ENCODE data around the gene BTN2A1. TPM values are rescaled to one million over a fixed set of nuclear protein-coding genes. Genes with fewer than 3 reads are reported as not detected.
"Not testable (repeated sequence)": the region's sequence is repeated elsewhere in the genome, so short reads cannot be mapped to it uniquely, and the experiment has no call there.

The BTN2A1 gene
- total RNA-seq, 3 donors from 2014 or later = 12.1 to 15.9 (median 12.5) TPM

- peak overlapping the region; percentile 47 for H3K4me3 Mint-ChIP-seq
- ATAC-seq (peak; percentile 85 to 90), DNase-seq (no peak)
- H3K4me1 Mint-ChIP-seq (ENCODE audit: low read depth) = peaks cover 57% of the 10 kb centered on the region
- H3K9me3 Mint-ChIP-seq = no peaks in the 10 kb centered on the region
- H3K27me3 Mint-ChIP-seq (ENCODE audit: low read depth) = no peaks in the 10 kb centered on the region
- peaks cover 53% of the 10 kb centered on the region for H3K36me3 Mint-ChIP-seq (ENCODE audit: insufficient read depth)
Observed at GRCh38 chr6:26445934-26446667, 11.7 kb upstream of the BTN2A1 start.

GRCh38 chr6:26447257-26447656 is 10.5 kb upstream of the BTN2A1 start:
- DNase-seq (no peak), ATAC-seq (no peak)
- Mint-ChIP-seq H3K36me3 (ENCODE audit: insufficient read depth) (peaks cover 58% of the 10 kb centered on the region), H3K4me3 (no peak overlapping the region), H3K27me3 (ENCODE audit: low read depth) (no peaks in the 10 kb centered on the region), H3K4me1 (ENCODE audit: low read depth) (peaks cover 51% of the 10 kb centered on the region), H3K9me3 (no peaks in the 10 kb centered on the region)

- Mint-ChIP-seq H3K27me3 (ENCODE audit: low read depth) (no peaks in the 10 kb centered on the region), H3K36me3 (ENCODE audit: insufficient read depth) (peaks cover 45% of the 10 kb centered on the region), H3K4me1 (ENCODE audit: low read depth) (peaks cover 23% of the 10 kb centered on the region), H3K4me3 (no peak overlapping the region), H3K9me3 (no peaks in the 10 kb centered on the region)
- ATAC-seq = no peak
- no peak for DNase-seq
Observed at GRCh38 chr6:26450240-26450639, 7.5 kb upstream of the BTN2A1 start.

- Mint-ChIP-seq H3K4me3 (no peak overlapping the region), H3K36me3 (ENCODE audit: insufficient read depth) (peaks cover 33% of the 10 kb centered on the region), H3K9me3 (no peaks in the 10 kb centered on the region), H3K27me3 (ENCODE audit: low read depth) (no peaks in the 10 kb centered on the region), H3K4me1 (ENCODE audit: low read depth) (peaks cover 17% of the 10 kb centered on the region)
- ATAC-seq (no peak), DNase-seq (no peak)
Observed at GRCh38 chr6:26452631-26453235, 5.0 kb upstream of the BTN2A1 start.

GRCh38 chr6:26454631-26455030 is 3.1 kb upstream of the BTN2A1 start:
- Mint-ChIP-seq H3K4me3 (no peak overlapping the region), H3K4me1 (ENCODE audit: low read depth) (peaks cover 25% of the 10 kb centered on the region), H3K9me3 (no peaks in the 10 kb centered on the region), H3K27me3 (ENCODE audit: low read depth) (no peaks in the 10 kb centered on the region), H3K36me3 (ENCODE audit: insufficient read depth) (peaks cover 20% of the 10 kb centered on the region)
- DNase-seq = no peak
- ATAC-seq = no peak

GRCh38 chr6:26455357-26455970 is 2.3 kb upstream of the BTN2A1 start:
- ATAC-seq = no peak
- Mint-ChIP-seq H3K4me3 (no peak overlapping the region), H3K27me3 (ENCODE audit: low read depth) (no peaks in the 10 kb centered on the region), H3K36me3 (ENCODE audit: insufficient read depth) (peaks cover 22% of the 10 kb centered on the region), H3K4me1 (ENCODE audit: low read depth) (peaks cover 34% of the 10 kb centered on the region), H3K9me3 (no peaks in the 10 kb centered on the region)
- DNase-seq = no peak

- DNase-seq = no peak
- Mint-ChIP-seq H3K27me3 (ENCODE audit: low read depth) (no peaks in the 10 kb centered on the region), H3K4me1 (ENCODE audit: low read depth) (peaks cover 49% of the 10 kb centered on the region), H3K9me3 (no peaks in the 10 kb centered on the region), H3K4me3 (peak overlapping the region; percentile 99), H3K36me3 (ENCODE audit: insufficient read depth) (peaks cover 24% of the 10 kb centered on the region)
- ATAC-seq = peak; percentile 18 to 20
Observed at GRCh38 chr6:26457264-26457805, 420 bp upstream of the BTN2A1 start.

GRCh38 chr6:26459023-26459810 is 1.5 kb downstream of the BTN2A1 start:
- ATAC-seq = no peak
- H3K4me3 Mint-ChIP-seq = peak overlapping the region; percentile 73
- peaks cover 37% of the 10 kb centered on the region for H3K36me3 Mint-ChIP-seq (ENCODE audit: insufficient read depth)
- H3K9me3 Mint-ChIP-seq = no peaks in the 10 kb centered on the region
- no peak for DNase-seq
- peaks cover 65% of the 10 kb centered on the region for H3K4me1 Mint-ChIP-seq (ENCODE audit: low read depth)
- no peaks in the 10 kb centered on the region for H3K27me3 Mint-ChIP-seq (ENCODE audit: low read depth)

- peaks cover 55% of the 10 kb centered on the region for H3K36me3 Mint-ChIP-seq (ENCODE audit: insufficient read depth)
- DNase-seq; H3K27me3 Mint-ChIP-seq (ENCODE audit: low read depth); ATAC-seq; H3K9me3 Mint-ChIP-seq: not testable (repeated sequence)
- peaks cover 68% of the 10 kb centered on the region for H3K4me1 Mint-ChIP-seq (ENCODE audit: low read depth)
- H3K4me3 Mint-ChIP-seq = peak overlapping the region; percentile 29
Observed at GRCh38 chr6:26461353-26461752, 3.6 kb downstream of the BTN2A1 start.

- DNase-seq (no peak), ATAC-seq (no peak)
- Mint-ChIP-seq H3K4me3 (no peak overlapping the region), H3K27me3 (ENCODE audit: low read depth) (no peaks in the 10 kb centered on the region), H3K36me3 (ENCODE audit: insufficient read depth) (peaks cover 77% of the 10 kb centered on the region), H3K9me3 (no peaks in the 10 kb centered on the region), H3K4me1 (ENCODE audit: low read depth) (peaks cover 49% of the 10 kb centered on the region)
Observed at GRCh38 chr6:26464014-26464413, 6.3 kb downstream of the BTN2A1 start.

- Mint-ChIP-seq H3K27me3 (ENCODE audit: low read depth) (no peaks in the 10 kb centered on the region), H3K4me3 (no peak overlapping the region), H3K4me1 (ENCODE audit: low read depth) (peaks cover 44% of the 10 kb centered on the region), H3K9me3 (no peaks in the 10 kb centered on the region), H3K36me3 (ENCODE audit: insufficient read depth) (peaks cover 76% of the 10 kb centered on the region)
- ATAC-seq (no peak), DNase-seq (no peak)
Observed at GRCh38 chr6:26464416-26465131, 6.8 kb downstream of the BTN2A1 start.

- H3K4me1 Mint-ChIP-seq (ENCODE audit: low read depth) = peaks cover 32% of the 10 kb centered on the region
- no peak for DNase-seq
- no peaks in the 10 kb centered on the region for H3K27me3 Mint-ChIP-seq (ENCODE audit: low read depth)
- H3K36me3 Mint-ChIP-seq (ENCODE audit: insufficient read depth) = peaks cover 66% of the 10 kb centered on the region
- H3K9me3 Mint-ChIP-seq = no peaks in the 10 kb centered on the region
- no peak overlapping the region for H3K4me3 Mint-ChIP-seq
- ATAC-seq = no peak
Observed at GRCh38 chr6:26465776-26466175, 8.0 kb downstream of the BTN2A1 start.

- Mint-ChIP-seq H3K4me3 (no peak overlapping the region), H3K36me3 (ENCODE audit: insufficient read depth) (peaks cover 56% of the 10 kb centered on the region), H3K9me3 (peaks cover 7% of the 10 kb centered on the region), H3K27me3 (ENCODE audit: low read depth) (no peaks in the 10 kb centered on the region), H3K4me1 (ENCODE audit: low read depth) (peaks cover 27% of the 10 kb centered on the region)
- DNase-seq (no peak), ATAC-seq (no peak)
Observed at GRCh38 chr6:26468829-26469228, 11.1 kb downstream of the BTN2A1 start.

Measured in activated T-cell treated with anti-CD3 and anti-CD28 coated beads, Interleukin-2, amount 50 U/mL, for 4 hours (primary cell).